H1 (cell line): ENCODE measurements around the gene DGCR8. TPM values are rescaled to one million over a fixed set of nuclear protein-coding genes. Genes with fewer than 3 reads are reported as not detected.

Experiments
- POLR2AphosphoS5 ChIP-seq: IDR thresholded peaks from 2 replicates; pipeline ENCODE4 v1.6.1; 2011; ENCODE audit warnings: low read depth, low read length
- TAF1 ChIP-seq: IDR thresholded peaks from 2 replicates; pipeline ENCODE4 v1.6.1; 2011; ENCODE audit warnings: mild to moderate bottlenecking, low read depth, low read length
- polyA plus RNA-seq, 7 experiments: library from polyadenylated mRNA; depleted of rRNA in 3 of 7; stranded (reverse) in 5 of 7; unstranded in 2 of 7; fragments of >200 nt in 5 of 7; fragments of 200-250 nt in 2 of 7; gene quantifications; 1 replicate in 5 of 7; 2 replicates in 1 of 7; 4 replicates in 1 of 7; pipeline versions ENCODE4 v1.2.1 to v1.2.3, GENCODE V29; 2011 to 2013; ENCODE audit warnings: missing spikeins in 2 of 7, mixed read lengths in 2 of 7
- total RNA-seq: library from RNA; stranded (reverse); fragmentation: NEBNext Ultra II Directional; extraction: Animal tissue kit (Norgen Biotek cat#: 25700); gene quantifications from 2 replicates; pipeline ENCODE4 v1.2.1, GENCODE V29; 2021

The DGCR8 gene
- total and polyA plus RNA-seq, 2 of the 8 experiments (the other 6 are each of a cell fraction or from before 2014, with no cell fraction given): 23.7 to 43.7 TPM

DNA sequence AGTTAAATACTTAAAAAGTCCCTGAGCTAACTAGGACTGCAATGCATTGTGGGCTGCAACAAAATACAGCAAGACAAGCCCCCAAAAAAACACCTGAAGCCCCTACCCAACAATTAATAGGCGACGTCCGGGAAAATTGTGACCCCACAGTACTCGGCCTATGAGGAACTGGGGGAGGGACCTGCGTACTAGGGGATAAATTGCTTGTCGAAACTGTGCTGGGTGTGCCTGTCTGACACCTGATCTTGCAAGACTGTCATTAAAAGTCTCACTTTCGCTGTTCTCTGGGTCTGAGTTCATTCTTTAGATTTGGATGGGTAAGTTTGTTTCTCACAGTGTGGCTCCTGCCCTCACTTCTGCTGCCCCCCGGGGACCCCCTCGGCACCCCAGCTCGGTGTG is 44.0 kb upstream of the DGCR8 start (continued):
- TF ChIP-seq TAF1 (no peak), POLR2AphosphoS5 (no peak)
- TF ChIP-seq, all 59 proteins: peak for 0
